OCI-LY7 (cell line): ENCODE data around the gene SCYGR1. TPM values are rescaled to one million over a fixed set of nuclear protein-coding genes. Genes with fewer than 3 reads are reported as not detected.
A peak's percentile ranks its signal among the peaks of the same experiment; 100 is the strongest.
"Not testable (repeated sequence)": the region's sequence is repeated elsewhere in the genome, so short reads cannot be mapped to it uniquely, and the experiment has no call there.

Experiments
- Bru-seq: library from RNA; stranded (reverse); fragments of 400-500 nt; gene quantifications from one replicate; lab custom pipeline; 2021; lab: Mats Ljungman, UMichigan
- BruChase-seq, 2 experiments: library from RNA; stranded (reverse); fragments of 400-500 nt; gene quantifications; one replicate each; lab custom pipeline; 2021; lab: Mats Ljungman, UMichigan
- BruUV-seq: library from RNA; stranded (reverse); fragments of 400-500 nt; replicated peaks from 2 replicates; lab custom pipeline; 2021; lab: Mats Ljungman, UMichigan
- CTCF ChIA-PET: fragments of 300-600 bp; sonication (Branson Sonifier 250); formaldehyde crosslinking; loops from one replicate; lab custom pipeline; 2022; ENCODE audit warnings: antibody characterized with exemption; ENCODE audit not compliant: unreplicated experiment; lab: Charles Lee
- POLR2A ChIA-PET: fragments of 300-600 bp; sonication (Branson Sonifier 250); formaldehyde crosslinking; loops from one replicate; lab custom pipeline; 2022; ENCODE audit warnings: antibody characterized with exemption; lab: Charles Lee
- DNase-seq: peaks from one replicate; pipeline ENCODE4 v3.0.0-alpha.2; 2015; ENCODE audit warnings: low spot score
- H2AFZ ChIP-seq: fragments of 200-600 bp; sonication (generic), shearing (Covaris generic); 2 replicates; pipeline ENCODE4 v1.6.1; 2014; ENCODE audit warnings: mild to moderate bottlenecking, antibody characterized with exemption, low read length, moderate library complexity
- H3K27ac ChIP-seq: fragments of 200-600 bp; sonication (generic); 2 replicates; pipeline ENCODE4 v1.5.1; 2014; ENCODE audit warnings: mixed run types, low read depth, mild to moderate bottlenecking, moderate library complexity, low read length, inconsistent platforms; ENCODE audit not compliant: poor library complexity, severe bottlenecking
- H3K36me3 ChIP-seq: fragments of 200-600 bp; sonication (generic); 2 replicates; pipeline ENCODE4 v1.6.1; 2014; ENCODE audit warnings: mild to moderate bottlenecking, antibody characterized with exemption, low read length, moderate library complexity, mixed read lengths; ENCODE audit not compliant: insufficient read depth
- H3K4me1 ChIP-seq: fragments of 200-600 bp; sonication (generic); 2 replicates; pipeline ENCODE4 v1.5.1; 2014; ENCODE audit warnings: mild to moderate bottlenecking, low read length; ENCODE audit not compliant: insufficient read depth, poor library complexity, severe bottlenecking
- H3K4me2 ChIP-seq: fragments of 200-600 bp; sonication (generic); 2 replicates; pipeline ENCODE4 v1.6.1; 2014; ENCODE audit warnings: mild to moderate bottlenecking, low read length
- H3K4me3 ChIP-seq: fragments of 200-600 bp; sonication (generic); 2 replicates; pipeline ENCODE4 v1.5.1; 2014; ENCODE audit warnings: mild to moderate bottlenecking, low read depth, low read length; ENCODE audit not compliant: poor library complexity, severe bottlenecking
- H3K79me2 ChIP-seq: fragments of 200-600 bp; sonication (generic); 2 replicates; pipeline ENCODE4 v1.6.1; 2016; ENCODE audit warnings: low read depth, mild to moderate bottlenecking, low read length, moderate library complexity, mixed read lengths; ENCODE audit not compliant: insufficient read depth
- H3K9me2 ChIP-seq: fragments of 200-600 bp; sonication (generic); 2 replicates; pipeline ENCODE4 v1.6.1; 2016; ENCODE audit warnings: mild to moderate bottlenecking, low read length, mixed read lengths; ENCODE audit not compliant: insufficient read depth
- H3K9me3 ChIP-seq: fragments of 200-600 bp; sonication (generic); 2 replicates; pipeline ENCODE4 v1.6.1; 2014; ENCODE audit warnings: mild to moderate bottlenecking, mixed run types, low read length, mixed read lengths
- H4K20me1 ChIP-seq: fragments of 200-600 bp; sonication (generic); 2 replicates; pipeline ENCODE4 v1.6.1; 2014; ENCODE audit warnings: mild to moderate bottlenecking, antibody characterized with exemption, low read length, moderate library complexity, mixed read lengths; ENCODE audit not compliant: insufficient read depth
- EZH2phosphoT487 ChIP-seq: fragments of 200-600 bp; sonication (generic); IDR thresholded peaks from 2 replicates; pipeline ENCODE4 v1.6.1; 2018; ENCODE audit warnings: low read depth, borderline replicate concordance, mild to moderate bottlenecking, mixed run types, antibody characterized with exemption, low read length, moderate library complexity, mixed read lengths
- intact Hi-C: fragments of 100-400 bp; cut with micrococcal nuclease; formaldehyde crosslinking; loops from one replicate; pipeline ENCODE4 v1.10.0; 2022; ENCODE audit not compliant: unreplicated experiment
- long read RNA-seq: library from polyadenylated mRNA; stranded (forward); transcript quantifications from one replicate; pipeline ENCODE4 v2.0.0, GENCODE V29; 2022
- total RNA-seq, 2 experiments: library from RNA; depleted of rRNA in 1 of 2; stranded (reverse); fragments of >200 nt in 1 of 2; shearing (Covaris generic) in 1 of 2; gene quantifications; 2 replicates each; pipeline ENCODE4 v1.2.3, GENCODE V29; 2014 to 2022
- TF ChIP-seq, protein P1 (sequence below): fragments of 200-600 bp; sonication (generic); conservative IDR thresholded peaks from 2 replicates; pipeline ENCODE4 v1.5.1; 2014; ENCODE audit warnings: mild to moderate bottlenecking, antibody characterized with exemption, low read length, moderate library complexity, mixed read lengths

The SCYGR1 gene, protein sequence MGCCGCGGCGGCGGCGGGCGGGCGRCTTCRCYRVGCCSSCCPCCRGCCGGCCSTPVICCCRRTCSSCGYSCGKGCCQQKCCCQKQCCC
- total RNA-seq (2014; rRNA removed; shearing (Covaris generic)): not detected in 2 replicates
- total RNA-seq (2022): not detected in 2 replicates
- not detected for Bru-seq, nascent RNA
- percentile 32 among the genes with signal in this experiment for BruChase-seq, experiment 1, labeled RNA remaining after a 6-hour chase
- not detected for BruChase-seq, experiment 2, labeled RNA remaining after a 2-hour chase
- long read RNA-seq: 0 reads

DNA sequence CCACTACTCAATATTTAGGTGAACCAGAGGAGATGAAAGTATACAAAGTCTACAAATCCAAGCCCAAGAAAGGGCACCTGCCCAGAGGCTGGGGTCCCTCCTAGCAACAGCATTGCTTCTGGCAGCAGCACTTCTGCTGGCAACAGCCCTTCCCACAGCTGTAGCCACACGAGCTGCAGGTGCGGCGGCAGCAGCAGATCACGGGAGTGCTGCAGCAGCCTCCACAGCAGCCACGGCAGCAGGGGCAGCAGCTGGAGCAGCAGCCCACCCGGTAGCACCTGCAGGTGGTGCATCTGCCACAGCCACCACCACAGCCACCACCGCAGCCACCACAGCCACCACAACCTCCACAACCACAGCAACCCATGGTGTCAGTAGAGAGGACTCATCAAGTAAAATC, at the start of gene SCYGR1:
Gene SCYGR1, minus strand, starts transcription at position 367 of the 400 bp plus-strand sequence. Its CDS starts 0 bp downstream, at position 367.
- POLR2A ChIA-PET, H3K4me3 ChIP-seq, H3K9me3 ChIP-seq, DNase-seq, H3K79me2 ChIP-seq, H2AFZ ChIP-seq, BruUV-seq, intact Hi-C loops, H3K27ac ChIP-seq, H3K4me1 ChIP-seq, H3K4me2 ChIP-seq, CTCF ChIA-PET, H4K20me1 ChIP-seq, H3K36me3 ChIP-seq, H3K9me2 ChIP-seq: not testable (repeated sequence)

DNA sequence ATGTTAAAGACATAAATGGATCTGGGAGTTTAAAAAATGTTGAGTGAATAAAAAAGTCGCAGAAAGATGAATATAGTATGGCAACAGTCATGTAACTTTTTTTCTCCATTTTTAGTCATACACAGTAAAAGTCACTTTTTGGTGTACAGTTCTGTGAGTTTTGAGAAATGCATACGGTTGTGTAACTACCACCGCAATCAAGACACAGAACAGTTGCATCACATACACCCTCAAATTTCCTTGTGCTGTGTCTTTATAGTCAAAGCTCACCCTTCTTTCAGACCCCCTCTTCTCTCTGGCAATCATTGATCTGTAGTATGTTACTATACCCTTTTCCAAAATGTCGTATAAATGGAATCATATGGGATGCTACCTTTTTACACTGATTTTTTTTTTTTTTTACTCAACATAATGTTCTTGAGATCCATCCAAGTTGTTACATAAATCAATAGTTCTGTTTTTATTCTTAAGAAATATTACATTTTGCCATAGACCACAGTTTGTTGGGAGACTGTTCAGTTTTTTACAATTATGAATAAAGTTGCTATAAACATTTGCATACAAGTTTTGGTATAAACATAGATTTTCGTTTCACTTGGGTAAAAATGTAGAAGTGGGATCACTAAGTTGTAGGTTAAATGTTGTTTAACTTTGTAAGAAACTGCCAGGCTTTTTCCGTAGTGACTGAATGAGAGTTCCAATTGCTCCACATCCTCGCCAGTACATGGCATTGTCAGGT, 48.9 kb upstream of the SCYGR1 start:
- Histone ChIP-seq H4K20me1 (no peaks in the 10 kb centered on the region), H2AFZ (no peak overlapping the region), H3K27ac (no peak overlapping the region), H3K4me1 (no peaks in the 10 kb centered on the region), H3K4me2 (no peak overlapping the region), H3K79me2 (no peaks in the 10 kb centered on the region), H3K36me3 (no peaks in the 10 kb centered on the region), H3K4me3 (no peak overlapping the region), H3K9me2 (no peaks in the 10 kb centered on the region), H3K9me3 (peaks cover 4% of the 10 kb centered on the region)
- TF ChIP-seq, protein P1, sequence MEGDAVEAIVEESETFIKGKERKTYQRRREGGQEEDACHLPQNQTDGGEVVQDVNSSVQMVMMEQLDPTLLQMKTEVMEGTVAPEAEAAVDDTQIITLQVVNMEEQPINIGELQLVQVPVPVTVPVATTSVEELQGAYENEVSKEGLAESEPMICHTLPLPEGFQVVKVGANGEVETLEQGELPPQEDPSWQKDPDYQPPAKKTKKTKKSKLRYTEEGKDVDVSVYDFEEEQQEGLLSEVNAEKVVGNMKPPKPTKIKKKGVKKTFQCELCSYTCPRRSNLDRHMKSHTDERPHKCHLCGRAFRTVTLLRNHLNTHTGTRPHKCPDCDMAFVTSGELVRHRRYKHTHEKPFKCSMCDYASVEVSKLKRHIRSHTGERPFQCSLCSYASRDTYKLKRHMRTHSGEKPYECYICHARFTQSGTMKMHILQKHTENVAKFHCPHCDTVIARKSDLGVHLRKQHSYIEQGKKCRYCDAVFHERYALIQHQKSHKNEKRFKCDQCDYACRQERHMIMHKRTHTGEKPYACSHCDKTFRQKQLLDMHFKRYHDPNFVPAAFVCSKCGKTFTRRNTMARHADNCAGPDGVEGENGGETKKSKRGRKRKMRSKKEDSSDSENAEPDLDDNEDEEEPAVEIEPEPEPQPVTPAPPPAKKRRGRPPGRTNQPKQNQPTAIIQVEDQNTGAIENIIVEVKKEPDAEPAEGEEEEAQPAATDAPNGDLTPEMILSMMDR: no peak
- no peak for TF ChIP-seq EZH2phosphoT487
- ChIA-PET CTCF (no interaction called here), POLR2A (no interaction called here)
- no peak for DNase-seq
- no TSS peak for BruUV-seq
- intact Hi-C loops: no loop called here

DNA sequence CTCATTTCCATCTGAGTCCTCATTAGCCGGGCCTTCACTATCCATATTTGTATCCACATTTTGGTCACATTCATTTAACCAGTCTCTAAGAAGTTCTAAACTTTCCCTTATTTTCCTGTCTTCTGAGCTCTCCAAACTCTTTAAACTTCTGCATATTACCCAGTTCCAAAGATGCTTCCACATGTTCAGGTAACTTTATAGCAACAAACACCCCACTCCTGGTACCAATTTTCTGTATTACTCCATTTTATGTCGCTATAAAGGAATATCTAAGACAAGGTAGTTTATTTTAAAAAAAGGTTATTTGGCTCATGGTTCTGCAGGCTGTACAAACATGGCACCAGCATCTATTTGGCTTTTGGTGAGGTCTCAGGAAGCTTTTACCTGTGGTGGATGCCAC, 45.4 kb upstream of the SCYGR1 start:
- CTCF ChIA-PET: no interaction called here
- intact Hi-C loops: no loop called here

More for the DNA sequence above, 45.4 kb upstream of the SCYGR1 start:
- no peak for TF ChIP-seq EZH2phosphoT487
- TF ChIP-seq, protein P1: no peak
- BruUV-seq: no TSS peak
- Histone ChIP-seq H2AFZ (no peak overlapping the region), H4K20me1 (no peaks in the 10 kb centered on the region), H3K4me2 (no peak overlapping the region), H3K79me2 (no peaks in the 10 kb centered on the region), H3K4me3 (no peak overlapping the region), H3K4me1 (no peaks in the 10 kb centered on the region), H3K9me2 (no peaks in the 10 kb centered on the region), H3K36me3 (no peaks in the 10 kb centered on the region), H3K9me3 (peaks cover 4% of the 10 kb centered on the region), H3K27ac (no peak overlapping the region)
- DNase-seq: no peak
- POLR2A ChIA-PET: no interaction called here
